ENCODE data around the gene CRIM1. TPM values are rescaled to one million over a fixed set of nuclear protein-coding genes. Genes with fewer than 3 reads are reported as not detected.

Gene CRIM1
- total RNA-seq, 1 donor from 2014 or later = 25.8 TPM

- H3K9me3 Mint-ChIP-seq (ENCODE audit: low read depth) = no peaks in the 10 kb centered on the region
- H3K27ac Mint-ChIP-seq = peak overlapping the region; percentile 93
- H3K4me3 Mint-ChIP-seq (ENCODE audit: low read depth) = no peak overlapping the region
- DNase-seq (ENCODE audit: low spot score, unreplicated experiment) = no peak
- TF ChIP-seq, protein P1, sequence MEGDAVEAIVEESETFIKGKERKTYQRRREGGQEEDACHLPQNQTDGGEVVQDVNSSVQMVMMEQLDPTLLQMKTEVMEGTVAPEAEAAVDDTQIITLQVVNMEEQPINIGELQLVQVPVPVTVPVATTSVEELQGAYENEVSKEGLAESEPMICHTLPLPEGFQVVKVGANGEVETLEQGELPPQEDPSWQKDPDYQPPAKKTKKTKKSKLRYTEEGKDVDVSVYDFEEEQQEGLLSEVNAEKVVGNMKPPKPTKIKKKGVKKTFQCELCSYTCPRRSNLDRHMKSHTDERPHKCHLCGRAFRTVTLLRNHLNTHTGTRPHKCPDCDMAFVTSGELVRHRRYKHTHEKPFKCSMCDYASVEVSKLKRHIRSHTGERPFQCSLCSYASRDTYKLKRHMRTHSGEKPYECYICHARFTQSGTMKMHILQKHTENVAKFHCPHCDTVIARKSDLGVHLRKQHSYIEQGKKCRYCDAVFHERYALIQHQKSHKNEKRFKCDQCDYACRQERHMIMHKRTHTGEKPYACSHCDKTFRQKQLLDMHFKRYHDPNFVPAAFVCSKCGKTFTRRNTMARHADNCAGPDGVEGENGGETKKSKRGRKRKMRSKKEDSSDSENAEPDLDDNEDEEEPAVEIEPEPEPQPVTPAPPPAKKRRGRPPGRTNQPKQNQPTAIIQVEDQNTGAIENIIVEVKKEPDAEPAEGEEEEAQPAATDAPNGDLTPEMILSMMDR (IDR thresholded peaks at IDR 0.05; ENCODE audit: unreplicated experiment) = no peak
- peaks cover 19% of the 10 kb centered on the region for H3K36me3 Mint-ChIP-seq (ENCODE audit: insufficient read depth)
- H3K4me1 Mint-ChIP-seq (ENCODE audit: low read depth) = peaks cover 26% of the 10 kb centered on the region
- no peaks in the 10 kb centered on the region for H3K27me3 Mint-ChIP-seq
These were observed 131.0 kb downstream of the CRIM1 start for GRCh38 chr2:36486521-36487044.

DNA sequence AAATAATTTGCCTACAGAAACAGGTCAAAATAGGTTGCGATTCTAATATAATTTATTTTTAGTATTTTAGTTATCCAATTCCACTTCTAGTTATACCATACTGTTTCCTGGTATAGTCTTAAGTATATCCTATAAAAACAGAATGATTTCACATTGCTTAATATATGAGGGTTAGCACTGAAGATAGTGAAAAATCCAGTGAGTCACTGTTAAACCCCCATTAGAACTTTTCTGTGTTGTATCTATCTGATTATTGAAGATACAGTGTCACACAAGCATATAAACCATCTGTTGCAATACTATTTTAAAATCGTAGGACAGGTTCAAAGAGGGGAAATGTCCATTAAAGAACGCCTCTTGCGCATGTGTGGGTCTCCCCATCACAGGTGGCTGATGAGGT is 132.4 kb downstream of the CRIM1 start:
- no peak for DNase-seq (ENCODE audit: low spot score, unreplicated experiment)
- H3K27me3 Mint-ChIP-seq = no peaks in the 10 kb centered on the region

DNA sequence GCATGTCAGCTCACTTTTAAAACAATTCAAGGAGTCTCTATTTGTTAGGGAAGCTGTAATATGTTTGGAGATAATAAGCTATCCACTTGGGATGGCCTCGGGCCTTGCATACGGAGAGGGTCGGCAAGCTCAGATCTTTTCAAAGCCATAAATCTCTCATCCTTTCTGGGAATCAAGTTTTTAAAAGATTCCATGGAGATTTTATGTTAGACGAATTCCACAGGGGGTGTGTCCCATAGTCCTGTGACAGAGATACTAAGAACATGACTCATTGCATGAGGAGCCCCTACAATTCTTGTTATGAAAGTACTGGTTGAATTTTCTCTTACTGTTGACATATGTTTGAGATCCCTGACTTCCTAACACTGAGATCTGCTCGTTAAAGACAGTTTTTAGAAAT is 133.7 kb downstream of the CRIM1 start:
- Mint-ChIP-seq H3K4me3 (ENCODE audit: low read depth) (no peak overlapping the region), H3K27me3 (no peaks in the 10 kb centered on the region), H3K4me1 (ENCODE audit: low read depth) (peaks cover 27% of the 10 kb centered on the region), H3K9me3 (ENCODE audit: low read depth) (no peaks in the 10 kb centered on the region), H3K36me3 (ENCODE audit: insufficient read depth) (peaks cover 6% of the 10 kb centered on the region), H3K27ac (no peak overlapping the region)
- no peak for DNase-seq (ENCODE audit: low spot score, unreplicated experiment)
- TF ChIP-seq, protein P1 (IDR thresholded peaks at IDR 0.05; ENCODE audit: unreplicated experiment) = no peak

More for the DNA sequence above, 132.4 kb downstream of the CRIM1 start:
- H3K9me3 Mint-ChIP-seq (ENCODE audit: low read depth) = no peaks in the 10 kb centered on the region
- no peak overlapping the region for H3K27ac Mint-ChIP-seq
- H3K36me3 Mint-ChIP-seq (ENCODE audit: insufficient read depth) = peaks cover 15% of the 10 kb centered on the region
- TF ChIP-seq, protein P1 (IDR thresholded peaks at IDR 0.05; ENCODE audit: unreplicated experiment) = no peak
- no peak overlapping the region for H3K4me3 Mint-ChIP-seq (ENCODE audit: low read depth)
- peaks cover 29% of the 10 kb centered on the region for H3K4me1 Mint-ChIP-seq (ENCODE audit: low read depth)

DNA sequence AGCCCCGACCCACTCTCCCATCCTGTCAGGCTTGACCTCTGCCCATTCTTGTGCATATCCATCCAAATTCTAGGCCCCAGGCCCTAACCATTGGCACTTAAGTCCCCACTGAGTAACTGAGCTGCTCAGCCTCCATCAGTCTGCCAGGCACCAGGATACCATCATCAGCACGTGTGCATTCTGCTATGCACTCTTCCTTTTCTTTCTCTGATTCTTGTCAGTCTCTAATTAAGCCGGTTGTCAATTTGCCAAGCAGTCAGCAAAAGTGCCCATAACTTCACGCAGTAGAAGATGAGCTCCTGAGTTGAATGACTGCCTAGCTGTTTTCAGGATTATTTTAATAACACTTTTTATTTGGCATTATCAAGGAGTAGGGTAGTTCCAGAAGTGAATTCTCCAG is 135.2 kb downstream of the CRIM1 start:
- peaks cover 21% of the 10 kb centered on the region for H3K4me1 Mint-ChIP-seq (ENCODE audit: low read depth)
- H3K27ac Mint-ChIP-seq = no peak overlapping the region

GRCh38 chr2:36492216-36492945 is 136.8 kb downstream of the CRIM1 start:
- Mint-ChIP-seq H3K4me1 (ENCODE audit: low read depth) (peaks cover 10% of the 10 kb centered on the region), H3K9me3 (ENCODE audit: low read depth) (no peaks in the 10 kb centered on the region), H3K4me3 (ENCODE audit: low read depth) (no peak overlapping the region), H3K36me3 (ENCODE audit: insufficient read depth) (peaks cover 4% of the 10 kb centered on the region), H3K27ac (no peak overlapping the region), H3K27me3 (no peaks in the 10 kb centered on the region)
- no peak for DNase-seq (ENCODE audit: low spot score, unreplicated experiment)
- TF ChIP-seq, protein P1 (IDR thresholded peaks at IDR 0.05; ENCODE audit: unreplicated experiment) = no peak

More for the DNA sequence above, 135.2 kb downstream of the CRIM1 start:
- DNase-seq (ENCODE audit: low spot score, unreplicated experiment) = no peak
- Mint-ChIP-seq H3K4me3 (ENCODE audit: low read depth) (no peak overlapping the region), H3K36me3 (ENCODE audit: insufficient read depth) (peaks cover 4% of the 10 kb centered on the region), H3K27me3 (no peaks in the 10 kb centered on the region), H3K9me3 (ENCODE audit: low read depth) (no peaks in the 10 kb centered on the region)
- TF ChIP-seq, protein P1 (IDR thresholded peaks at IDR 0.05; ENCODE audit: unreplicated experiment) = no peak

Measured in progenitor cell of endocrine pancreas (in vitro differentiated cells).